CD8-positive, alpha-beta memory T cell (primary cell): ENCODE measurements around the gene MINK1. TPM values are rescaled to one million over a fixed set of nuclear protein-coding genes. Genes with fewer than 3 reads are reported as not detected.
"Not testable (repeated sequence)": the region's sequence is repeated elsewhere in the genome, so short reads cannot be mapped to it uniquely, and the experiment has no call there.

Experiments used
- CTCF ChIA-PET: fragments of 350-600 bp; sonication (Branson Sonifier 250); formaldehyde crosslinking; loops from one replicate; lab custom pipeline; 2021; ENCODE audit warnings: antibody characterized with exemption; lab: Charles Lee
- POLR2A ChIA-PET: fragments of 350-600 bp; sonication (Branson Sonifier 250); formaldehyde crosslinking; loops from one replicate; lab custom pipeline; 2021; ENCODE audit warnings: antibody characterized with exemption; lab: Charles Lee
- DNase-seq, 5 donors: peaks; one replicate each; pipeline versions ENCODE4 v3.0.0 to v3.0.0-alpha.2; 2020 to 2022; ENCODE audit warnings: mixed read lengths in 1 of 5
- H3K27ac ChIP-seq: one replicate; pipeline ENCODE4 v1.7.0; 2013; ENCODE audit warnings: low read depth, mild to moderate bottlenecking, low read length, moderate library complexity
- H3K27me3 ChIP-seq: 2 replicates; pipeline ENCODE4 v1.7.0; 2013; ENCODE audit warnings: low read length, mild to moderate bottlenecking; ENCODE audit not compliant: insufficient read depth, poor library complexity, severe bottlenecking
- H3K36me3 ChIP-seq: 2 replicates; pipeline ENCODE4 v1.7.0; 2013; ENCODE audit warnings: mild to moderate bottlenecking, low read length, moderate library complexity; ENCODE audit not compliant: insufficient read depth
- H3K4me1 ChIP-seq: 2 replicates; pipeline ENCODE4 v1.7.0; 2013; ENCODE audit warnings: mild to moderate bottlenecking, low read length, moderate library complexity; ENCODE audit not compliant: insufficient read depth
- H3K4me3 ChIP-seq: 2 replicates; pipeline ENCODE4 v1.7.0; 2013; ENCODE audit warnings: mild to moderate bottlenecking, low read length
- H3K9me3 ChIP-seq: 2 replicates; pipeline ENCODE4 v1.7.0; 2013; ENCODE audit warnings: mild to moderate bottlenecking, low read length
- H3K27ac Mint-ChIP-seq, 8 donors: one replicate each; pipeline ENCODE4 v1.8.0; 2020 to 2021; ENCODE audit warnings: mixed read lengths in 8 of 8, mild to moderate bottlenecking in 6 of 8, inconsistent platforms in 3 of 8, moderate library complexity in 3 of 8
- H3K27me3 Mint-ChIP-seq, 2 donors: one replicate each; pipeline ENCODE4 v1.8.0; 2020 to 2021; ENCODE audit warnings: mixed read lengths in 2 of 2, mild to moderate bottlenecking in 1 of 2, moderate library complexity in 1 of 2
- H3K36me3 Mint-ChIP-seq, 3 donors: one replicate each; pipeline ENCODE4 v1.8.0; 2020 to 2021; ENCODE audit warnings: mixed read lengths in 3 of 3, inconsistent platforms in 1 of 3, mild to moderate bottlenecking in 1 of 3
- H3K4me1 Mint-ChIP-seq, 3 donors: one replicate each; pipeline ENCODE4 v1.8.0; 2020 to 2021; ENCODE audit warnings: mixed read lengths in 3 of 3, inconsistent platforms in 1 of 3, mild to moderate bottlenecking in 1 of 3
- H3K4me3 Mint-ChIP-seq, 7 donors: one replicate each; pipeline ENCODE4 v1.8.0; 2020 to 2021; ENCODE audit warnings: mixed read lengths in 7 of 7, mild to moderate bottlenecking in 6 of 7, moderate library complexity in 4 of 7, inconsistent platforms in 2 of 7
- H3K9me3 Mint-ChIP-seq, 5 donors: one replicate each; pipeline ENCODE4 v1.8.0; 2020 to 2022; ENCODE audit warnings: mixed read lengths in 5 of 5, mild to moderate bottlenecking in 3 of 5, moderate library complexity in 2 of 5, inconsistent platforms in 1 of 5
- polyA plus RNA-seq: library from polyadenylated mRNA; unstranded; fragments of 300-500 nt; fragmentation: Illumina TruSeq; gene quantifications from one replicate; pipeline ENCODE4 v1.2.3, GENCODE V29; 2021
- total RNA-seq, 2 experiments: library from RNA; stranded (reverse); gene quantifications; one replicate each; pipeline ENCODE4 v1.2.3, GENCODE V29; 2021

Gene MINK1
- total and polyA plus RNA-seq, 3 experiments from 2014 or later, result 30.5 to 58.6 (median 58.6) TPM

- H3K9me3 ChIP-seq, H3K4me3 Mint-ChIP-seq, H3K27me3 Mint-ChIP-seq, H3K36me3 ChIP-seq, CTCF ChIA-PET, H3K9me3 Mint-ChIP-seq, H3K4me1 ChIP-seq, H3K4me3 ChIP-seq, POLR2A ChIA-PET, H3K27ac Mint-ChIP-seq, DNase-seq, H3K27ac ChIP-seq, H3K27me3 ChIP-seq: not testable (repeated sequence)
- H3K36me3 Mint-ChIP-seq, result peaks cover 0 to 44% (median 10%) of the 10 kb centered on the region in 3 donors
- H3K4me1 Mint-ChIP-seq, result peaks cover 32 to 52% (median 42%) of the 10 kb centered on the region in 3 donors
Measured at GRCh38 chr17:4857347-4857746, 24.2 kb downstream of the MINK1 start.

- Histone ChIP-seq H3K4me1 (peaks cover 6% of the 10 kb centered on the region), H3K27me3 (no peaks in the 10 kb centered on the region), H3K4me3 (no peak overlapping the region), H3K36me3 (peaks cover 6% of the 10 kb centered on the region), H3K9me3 (no peaks in the 10 kb centered on the region), H3K27ac (no peak overlapping the region)
- H3K36me3 Mint-ChIP-seq, result peaks cover 0 to 44% (median 10%) of the 10 kb centered on the region in 3 donors
- H3K27ac Mint-ChIP-seq, result peak overlapping the region in 2 of 8 donors; percentile 50 to 57
- ChIA-PET POLR2A (no interaction called here), CTCF (no interaction called here)
- H3K9me3 Mint-ChIP-seq, result peaks cover 0 to 4% (median 0%) of the 10 kb centered on the region in 5 donors
- no peaks in the 10 kb centered on the region for H3K27me3 Mint-ChIP-seq
- no peak overlapping the region for H3K4me3 Mint-ChIP-seq
- DNase-seq, result no peak
- peaks cover 31 to 55% (median 40%) of the 10 kb centered on the region in 3 donors for H3K4me1 Mint-ChIP-seq
Measured at GRCh38 chr17:4858068-4858881, 25.1 kb downstream of the MINK1 start.

- Mint-ChIP-seq H3K27ac (peak overlapping the region in 2 of 8 donors; percentile 50 to 85), H3K9me3 (peaks cover 0 to 3% (median 0%) of the 10 kb centered on the region in 5 donors), H3K4me3 (no peak overlapping the region), H3K27me3 (no peaks in the 10 kb centered on the region), H3K36me3 (peaks cover 0 to 43% (median 10%) of the 10 kb centered on the region in 3 donors), H3K4me1 (peaks cover 28 to 51% (median 34%) of the 10 kb centered on the region in 3 donors)
- Histone ChIP-seq H3K36me3 (peaks cover 6% of the 10 kb centered on the region), H3K27ac (no peak overlapping the region), H3K4me1 (peaks cover under 1% of the 10 kb centered on the region), H3K9me3 (no peaks in the 10 kb centered on the region), H3K4me3 (no peak overlapping the region), H3K27me3 (no peaks in the 10 kb centered on the region)
- no peak for DNase-seq
- ChIA-PET CTCF (no interaction called here), POLR2A (no interaction called here)
Measured at GRCh38 chr17:4858882-4859260, 25.7 kb downstream of the MINK1 start.

- DNase-seq, result no peak
- no peaks in the 10 kb centered on the region for H3K27me3 ChIP-seq
- POLR2A ChIA-PET, result no interaction called here
- H3K27ac ChIP-seq, result no peak overlapping the region
- Mint-ChIP-seq H3K27me3 (no peaks in the 10 kb centered on the region), H3K36me3 (peaks cover 0 to 42% (median 6%) of the 10 kb centered on the region in 3 donors), H3K4me3 (no peak overlapping the region), H3K4me1 (peaks cover 22 to 45% (median 30%) of the 10 kb centered on the region in 3 donors), H3K27ac (peak overlapping the region in 1 of 8 donors; percentile 33), H3K9me3 (no peaks in the 10 kb centered on the region)
- H3K9me3 ChIP-seq, result no peaks in the 10 kb centered on the region
- H3K4me1 ChIP-seq, result no peaks in the 10 kb centered on the region
- no peak overlapping the region for H3K4me3 ChIP-seq
- CTCF ChIA-PET, result no interaction called here
- no peaks in the 10 kb centered on the region for H3K36me3 ChIP-seq
Measured at GRCh38 chr17:4859816-4860625, 26.9 kb downstream of the MINK1 start.

GRCh38 chr17:4860651-4861050 lies 27.5 kb downstream of the MINK1 start:
- Mint-ChIP-seq H3K27me3 (no peaks in the 10 kb centered on the region), H3K4me1 (peaks cover 22 to 45% (median 30%) of the 10 kb centered on the region in 3 donors), H3K36me3 (peaks cover 0 to 42% (median 6%) of the 10 kb centered on the region in 3 donors), H3K27ac (no peak overlapping the region), H3K9me3 (no peaks in the 10 kb centered on the region), H3K4me3 (no peak overlapping the region)
- Histone ChIP-seq H3K27me3 (no peaks in the 10 kb centered on the region), H3K4me1 (no peaks in the 10 kb centered on the region), H3K9me3 (no peaks in the 10 kb centered on the region), H3K27ac (no peak overlapping the region), H3K4me3 (no peak overlapping the region), H3K36me3 (no peaks in the 10 kb centered on the region)
- ChIA-PET POLR2A (no interaction called here), CTCF (interaction anchor here (1.8 kb wide), 1 partner anchor 71 kb away, joined by 5 read pairs; no protein-coding TSS in a partner anchor)
- no peak for DNase-seq

- Mint-ChIP-seq H3K36me3 (peaks cover 0 to 44% (median 6%) of the 10 kb centered on the region in 3 donors), H3K27ac (no peak overlapping the region), H3K4me3 (no peak overlapping the region), H3K9me3 (no peaks in the 10 kb centered on the region), H3K27me3 (no peaks in the 10 kb centered on the region), H3K4me1 (peaks cover 22 to 46% (median 30%) of the 10 kb centered on the region in 3 donors)
- Histone ChIP-seq H3K27ac (no peak overlapping the region), H3K4me1 (no peaks in the 10 kb centered on the region), H3K27me3 (no peaks in the 10 kb centered on the region), H3K36me3 (no peaks in the 10 kb centered on the region), H3K9me3 (no peaks in the 10 kb centered on the region), H3K4me3 (no peak overlapping the region)
- no peak for DNase-seq
- CTCF ChIA-PET, result interaction anchor here (1.8 kb wide), 1 partner anchor 71 kb away, joined by 5 read pairs; no protein-coding TSS in a partner anchor
- POLR2A ChIA-PET, result no interaction called here
Measured at GRCh38 chr17:4861052-4861451, 27.9 kb downstream of the MINK1 start.

GRCh38 chr17:4862720-4863119 lies 29.6 kb downstream of the MINK1 start:
- Histone ChIP-seq H3K9me3 (no peaks in the 10 kb centered on the region), H3K36me3 (no peaks in the 10 kb centered on the region), H3K4me3 (no peak overlapping the region), H3K27ac (no peak overlapping the region), H3K27me3 (no peaks in the 10 kb centered on the region), H3K4me1 (no peaks in the 10 kb centered on the region)
- ChIA-PET POLR2A (no interaction called here), CTCF (no interaction called here)
- peaks cover 0 to 30% (median 6%) of the 10 kb centered on the region in 3 donors for H3K36me3 Mint-ChIP-seq
- no peak overlapping the region for H3K27ac Mint-ChIP-seq
- peaks cover 14 to 32% (median 17%) of the 10 kb centered on the region in 3 donors for H3K4me1 Mint-ChIP-seq
- no peaks in the 10 kb centered on the region for H3K27me3 Mint-ChIP-seq
- H3K4me3 Mint-ChIP-seq, result no peak overlapping the region
- H3K9me3 Mint-ChIP-seq, result no peaks in the 10 kb centered on the region
- DNase-seq, result no peak

GRCh38 chr17:4863321-4863720 lies 30.2 kb downstream of the MINK1 start:
- Mint-ChIP-seq H3K36me3 (peaks cover 0 to 31% (median 7%) of the 10 kb centered on the region in 3 donors), H3K27ac (no peak overlapping the region), H3K4me1 (peaks cover 14 to 31% (median 18%) of the 10 kb centered on the region in 3 donors), H3K9me3 (no peaks in the 10 kb centered on the region), H3K27me3 (no peaks in the 10 kb centered on the region), H3K4me3 (no peak overlapping the region)
- Histone ChIP-seq H3K4me3 (no peak overlapping the region), H3K27ac (no peak overlapping the region), H3K9me3 (no peaks in the 10 kb centered on the region), H3K27me3 (no peaks in the 10 kb centered on the region), H3K4me1 (no peaks in the 10 kb centered on the region), H3K36me3 (no peaks in the 10 kb centered on the region)
- ChIA-PET CTCF (interaction anchor here (1.3 kb wide), 1 partner anchor 74 kb away, joined by 3 read pairs; no protein-coding TSS in a partner anchor), POLR2A (no interaction called here)
- DNase-seq, result no peak
